GM18873 (cell line): ENCODE results near the gene PRKRIP1.
"Not testable (repeated sequence)": the region's sequence is repeated elsewhere in the genome, so short reads cannot be mapped to it uniquely, and the experiment has no call there.

ENCODE experiments used
- ATAC-seq: cut with Tn5 transposase; IDR thresholded peaks from one replicate; pipeline ENCODE4 v1.9.1; 2021; ENCODE audit warnings: mild to moderate bottlenecking, moderate library complexity, moderate number of reproducible peaks; ENCODE audit not compliant: unreplicated experiment, low FRiP score

The PRKRIP1 gene

DNA sequence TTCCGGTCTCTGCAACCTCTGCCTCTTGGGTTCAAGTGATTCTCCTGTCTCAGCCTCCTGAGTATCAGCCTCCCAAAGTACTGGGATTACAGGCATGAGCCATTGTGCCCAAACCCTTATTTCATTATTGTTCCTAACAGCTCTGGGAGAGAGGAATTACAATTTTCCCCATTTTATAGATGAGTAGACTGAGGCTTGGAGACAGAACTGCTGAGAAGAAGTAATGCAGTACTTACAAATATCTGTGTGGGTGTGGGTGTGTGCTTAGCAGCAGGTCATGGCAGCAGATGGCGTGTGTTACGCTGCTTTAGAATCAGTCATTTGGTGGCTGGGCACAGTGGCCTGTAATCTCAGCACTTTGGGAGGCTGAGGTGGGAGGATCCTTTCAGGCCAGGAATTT is 7.4 kb downstream of the PRKRIP1 start:
- no peak for ATAC-seq

- peak; percentile 85 for ATAC-seq
Measured at GRCh38 chr7:102404005-102404861, 8.1 kb downstream of the PRKRIP1 start.

DNA sequence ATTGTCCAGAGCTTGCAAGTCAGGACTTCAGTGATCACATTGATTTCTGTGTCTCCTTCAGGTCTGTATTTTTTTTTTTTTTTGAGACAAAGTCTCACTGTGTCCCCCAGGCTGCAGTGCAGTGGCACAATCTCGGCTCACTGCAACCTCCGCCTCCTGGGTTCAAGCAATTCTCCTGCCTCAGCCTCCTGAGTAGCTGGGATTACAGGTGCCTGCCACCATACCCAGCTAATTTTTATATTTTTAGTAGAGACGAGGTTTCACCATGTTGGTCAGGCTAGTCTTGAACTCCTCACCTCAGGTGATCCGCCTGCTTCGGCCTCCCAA is 8.7 kb downstream of the PRKRIP1 start:
- not testable (repeated sequence) for ATAC-seq

DNA sequence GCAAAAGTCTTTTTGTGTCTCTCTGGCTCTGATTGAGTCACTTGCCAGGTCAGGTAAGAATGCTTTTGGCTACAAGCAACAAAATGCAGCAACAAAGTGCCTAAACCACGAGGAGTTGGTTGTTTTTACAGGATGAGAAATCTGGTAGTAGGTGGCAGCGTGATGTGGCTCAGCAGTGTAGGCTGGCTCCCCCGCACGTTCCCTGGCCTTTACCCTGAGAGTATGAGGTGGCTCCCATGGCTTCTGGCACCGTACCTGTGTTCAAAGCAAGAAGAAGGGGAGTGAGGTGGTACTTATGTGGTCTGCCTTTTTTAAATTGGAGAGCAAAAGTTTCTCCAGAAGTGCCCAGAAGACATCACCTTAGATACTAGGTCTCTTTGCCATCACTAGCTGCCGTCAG is 11.7 kb downstream of the PRKRIP1 start:
- ATAC-seq = no peak

DNA sequence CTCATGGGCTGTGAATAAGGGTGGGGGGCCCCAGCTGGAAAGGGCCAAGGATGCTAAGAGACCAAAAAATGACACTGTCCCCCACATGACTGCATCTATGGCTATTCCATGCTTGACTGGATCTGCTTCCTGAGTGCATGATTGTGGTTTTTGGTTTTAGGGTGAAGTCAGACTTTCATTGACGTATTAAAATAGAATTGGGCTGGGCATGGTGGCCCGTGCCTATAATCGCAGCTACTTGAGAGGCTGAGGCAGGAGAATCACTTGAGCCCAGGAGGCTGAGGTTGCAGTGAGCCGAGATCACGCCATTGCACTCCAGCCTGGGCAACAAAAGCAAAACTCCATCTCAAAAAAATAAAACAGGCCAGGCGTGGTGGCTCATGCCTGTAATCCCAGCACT is 12.4 kb downstream of the PRKRIP1 start:
- peak; percentile 45 for ATAC-seq

- no peak for ATAC-seq
Measured at GRCh38 chr7:102409340-102409739, 13.2 kb downstream of the PRKRIP1 start.

DNA sequence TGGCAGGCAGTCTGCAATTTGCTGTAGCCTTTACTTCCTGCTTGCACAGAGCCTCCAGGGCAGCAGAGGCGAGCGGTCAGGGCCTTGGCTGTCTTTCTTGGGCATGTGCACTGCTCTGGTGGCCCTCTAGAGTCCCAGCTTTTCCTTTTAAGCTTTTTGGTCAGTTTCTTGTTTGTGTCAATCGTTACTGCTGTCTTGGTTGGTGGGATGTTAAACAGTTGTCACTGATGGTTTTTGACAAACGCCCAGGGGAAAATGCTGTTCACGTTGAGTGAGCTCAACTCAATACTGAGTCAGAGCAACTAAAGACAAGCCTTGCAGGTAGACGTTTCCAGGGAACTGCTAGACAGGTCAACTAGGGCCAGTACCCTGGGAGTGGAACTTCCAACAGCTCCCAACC is 14.0 kb downstream of the PRKRIP1 start:
- no peak for ATAC-seq

DNA sequence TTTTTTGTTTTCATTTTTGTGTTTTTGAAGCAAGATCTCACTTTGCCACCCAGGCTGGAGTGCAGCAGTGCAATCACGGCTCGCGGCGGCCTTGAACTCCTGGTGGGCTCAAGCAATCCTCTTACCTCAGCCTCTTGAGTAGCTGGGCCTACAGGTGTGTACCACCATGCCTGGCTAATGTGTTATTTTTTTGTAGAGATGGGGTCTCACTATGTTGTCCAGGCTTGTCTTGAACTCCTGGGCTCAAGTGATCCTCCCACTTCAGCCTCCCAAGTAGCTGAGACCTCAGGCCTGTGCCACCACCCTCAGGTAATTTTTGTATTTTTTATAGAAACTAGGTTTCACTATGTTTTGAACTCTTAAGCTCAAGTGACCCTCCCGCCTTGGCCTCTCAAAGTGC is 14.8 kb downstream of the PRKRIP1 start:
- ATAC-seq = no peak

DNA sequence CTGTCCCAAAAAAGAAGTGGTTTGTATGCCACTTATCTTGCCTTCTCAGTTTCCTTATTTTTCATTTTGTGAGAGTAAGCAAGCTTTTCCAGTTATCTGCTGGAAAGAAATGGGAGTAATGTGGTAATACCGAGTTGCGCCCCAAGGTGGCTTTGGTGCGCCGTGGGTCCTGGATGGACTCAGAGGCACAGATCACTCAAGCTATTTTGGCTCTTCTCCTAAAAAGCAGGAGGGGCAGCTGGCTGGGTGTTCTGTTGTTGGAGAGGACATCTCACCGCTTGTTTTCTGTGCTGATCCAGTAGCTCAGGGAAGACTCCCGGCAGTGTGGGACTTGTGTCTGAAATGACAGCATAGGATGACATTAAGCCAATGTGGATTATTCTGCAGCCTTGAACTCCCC is 16.4 kb downstream of the PRKRIP1 start:
- no peak for ATAC-seq

GRCh38 chr7:102413091-102413490 is 16.9 kb downstream of the PRKRIP1 start:
- no peak for ATAC-seq

DNA sequence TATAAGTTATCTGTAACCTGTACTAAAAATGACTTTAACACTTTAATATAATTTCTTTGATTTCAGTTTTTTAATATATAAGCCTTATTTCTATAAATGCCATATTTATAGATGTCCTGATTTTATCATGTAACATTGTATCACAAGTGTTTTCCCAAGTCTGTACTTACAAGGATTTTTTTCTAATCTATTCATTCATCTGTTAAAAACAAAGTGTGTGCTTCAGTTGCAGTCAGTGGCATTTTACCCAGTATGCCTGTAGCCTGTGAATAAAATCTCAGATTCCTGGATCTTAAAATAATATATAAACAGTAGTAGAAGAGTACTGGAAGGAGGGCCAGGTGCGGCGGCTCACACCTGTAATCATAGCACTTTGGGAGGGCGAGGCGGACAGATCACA is 17.4 kb downstream of the PRKRIP1 start:
- no peak for ATAC-seq

- ATAC-seq = peak; percentile 59
Measured at GRCh38 chr7:102415685-102416225, 19.6 kb downstream of the PRKRIP1 start.

DNA sequence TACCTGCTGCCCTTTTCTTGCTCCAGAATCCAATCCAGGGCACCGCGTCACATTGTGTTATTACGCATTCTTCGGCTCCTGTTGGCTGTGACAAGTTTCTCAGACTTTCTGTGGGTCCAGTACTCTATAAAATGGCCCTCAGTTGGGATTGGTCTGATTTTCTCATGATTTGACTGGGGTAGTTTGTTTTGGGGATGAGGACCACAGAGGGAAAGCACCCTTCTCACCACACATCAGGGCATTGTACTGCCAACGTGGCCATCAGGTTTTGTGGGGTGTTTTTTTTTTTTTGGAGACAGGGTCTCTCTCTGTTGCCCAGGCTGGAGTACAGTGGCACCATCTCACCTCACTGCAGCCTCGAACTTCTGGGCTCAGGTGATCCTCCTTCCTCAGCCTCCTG is 20.2 kb downstream of the PRKRIP1 start:
- ATAC-seq = no peak

GRCh38 chr7:102417105-102417504 is 20.9 kb downstream of the PRKRIP1 start:
- ATAC-seq = no peak

DNA sequence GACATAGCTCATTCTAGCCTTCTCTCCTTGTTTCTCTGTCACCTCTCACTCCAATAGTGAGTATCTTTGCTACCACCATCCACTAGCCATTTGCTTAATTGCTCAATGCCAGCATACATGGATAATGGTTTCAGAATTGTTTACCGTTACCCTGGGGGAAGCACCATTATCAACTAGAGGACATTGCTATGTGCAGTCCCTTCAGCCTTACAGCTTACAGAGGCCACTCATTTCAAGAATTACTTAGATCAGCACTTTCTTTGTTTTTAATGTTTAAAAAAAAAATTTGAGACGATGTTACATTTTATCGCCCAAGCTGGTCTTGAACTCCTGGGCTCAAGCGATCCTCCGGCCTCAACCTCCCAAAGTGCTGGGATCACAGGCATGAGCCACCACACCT is 22.4 kb downstream of the PRKRIP1 start:
- ATAC-seq = no peak

DNA sequence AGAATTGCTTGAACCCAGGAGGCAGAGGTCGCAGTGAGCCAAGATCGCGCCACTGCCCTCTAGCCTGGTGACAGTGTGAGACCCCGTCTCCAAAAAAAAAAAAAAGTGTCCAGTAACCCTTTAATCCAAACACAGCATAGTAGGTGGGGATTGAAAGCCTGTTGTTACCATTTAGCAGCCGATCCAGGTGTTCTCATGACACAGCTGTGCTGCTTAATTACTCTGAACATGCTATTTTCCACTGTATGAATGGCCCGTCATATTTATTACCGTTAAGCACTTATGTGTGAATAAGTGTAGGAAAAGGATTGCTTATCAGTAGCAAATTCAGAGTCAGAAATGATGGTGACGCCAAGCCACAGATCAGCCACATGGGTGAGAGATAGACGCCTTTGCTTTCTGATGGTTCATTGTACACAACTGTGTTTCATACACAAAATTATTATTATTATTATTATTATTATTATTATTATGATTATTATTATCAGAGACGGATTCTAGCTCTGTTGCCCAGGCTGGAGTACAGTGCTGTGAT is 25.6 kb downstream of the PRKRIP1 start:
- ATAC-seq = no peak

GRCh38 chr7:102424129-102424551 is 28.0 kb downstream of the PRKRIP1 start:
- no peak for ATAC-seq

- no peak for ATAC-seq
Measured at GRCh38 chr7:102424787-102425218, 28.6 kb downstream of the PRKRIP1 start.

- ATAC-seq = peak; percentile 58
Measured at GRCh38 chr7:102425639-102426267, 29.6 kb downstream of the PRKRIP1 start.

DNA sequence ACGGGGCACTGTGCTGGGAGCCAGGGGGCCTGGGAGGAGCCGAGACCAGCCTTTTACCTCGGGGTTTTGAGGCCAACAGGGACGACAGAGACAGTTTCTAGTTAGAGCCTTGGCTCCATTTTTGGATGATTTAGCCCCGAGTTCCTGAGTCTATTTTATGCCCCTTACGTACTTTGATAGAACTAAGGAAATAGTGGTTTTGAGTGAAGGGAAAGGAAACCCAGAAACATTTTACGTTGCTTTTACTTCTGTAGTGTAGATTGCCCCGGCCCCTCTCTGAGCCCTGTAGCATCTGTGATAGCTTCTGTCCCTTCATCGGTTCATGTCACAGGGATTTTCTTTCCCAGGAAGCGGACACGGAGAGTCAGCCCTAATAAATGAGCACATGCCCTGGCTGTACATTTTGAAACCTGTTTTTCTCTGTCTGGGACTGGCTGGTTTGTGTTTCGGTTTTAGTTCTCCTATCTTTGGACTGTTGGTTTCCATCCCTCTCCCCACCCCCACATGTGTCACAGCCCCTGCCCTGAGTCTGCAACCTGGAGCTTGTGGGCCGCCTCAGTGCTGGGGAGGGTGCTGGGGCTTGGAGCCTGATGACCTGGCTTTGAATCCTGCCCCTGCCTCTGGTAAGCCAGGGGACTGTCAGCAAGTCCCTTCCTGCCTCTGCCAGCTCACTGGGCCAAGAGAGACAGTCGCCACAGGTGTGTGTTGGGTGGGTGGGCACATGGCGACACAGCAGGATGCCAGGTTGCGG is 30.3 kb downstream of the PRKRIP1 start:
- no peak for ATAC-seq

DNA sequence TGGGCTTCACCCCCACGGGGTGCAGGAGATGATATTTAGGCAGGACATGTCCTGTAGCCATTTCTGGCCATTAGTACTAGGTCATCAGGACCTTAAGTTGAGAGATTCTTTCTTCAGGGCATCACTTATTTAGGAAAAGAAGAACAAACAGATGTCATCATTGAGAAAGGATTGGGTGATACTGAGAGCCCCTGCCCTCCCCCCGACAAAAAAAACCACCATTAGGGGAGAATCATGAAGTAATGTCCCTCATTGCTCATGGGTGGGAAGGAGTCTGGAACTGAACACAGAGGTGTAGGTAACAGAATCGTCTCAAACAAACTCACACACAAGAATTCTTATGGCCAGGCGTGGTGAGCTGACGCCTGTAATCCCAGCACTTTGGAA is 30.8 kb downstream of the PRKRIP1 start:
- ATAC-seq = no peak
